GM12801 (cell line): ENCODE results near the gene RHEX.

ENCODE experiments used
- CTCF ChIP-seq: IDR thresholded peaks from one replicate; pipeline ENCODE4 v1.5.1; 2011; ENCODE audit warnings: control low read depth; ENCODE audit not compliant: insufficient read length; ENCODE audit errors: extremely low read depth

The RHEX gene

GRCh38 chr1:206116191-206116872 lies 63.4 kb downstream of the RHEX start:
- TF ChIP-seq CTCF: no peak

DNA sequence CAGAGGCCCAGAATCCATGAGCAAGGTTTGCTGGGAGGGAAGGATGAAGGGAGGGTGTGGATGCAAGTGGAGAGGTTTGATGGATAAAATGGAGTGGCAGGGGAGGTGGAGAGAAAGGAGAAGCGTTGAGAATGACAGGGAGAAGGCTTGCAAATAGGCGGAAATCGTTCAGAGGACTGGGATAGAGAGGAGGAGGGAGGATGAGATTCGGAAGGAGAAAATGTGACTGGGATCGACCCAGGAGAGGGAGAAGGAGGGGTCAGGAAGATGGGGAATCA lies 63.8 kb downstream of the RHEX start:
- no peak for TF ChIP-seq CTCF

DNA sequence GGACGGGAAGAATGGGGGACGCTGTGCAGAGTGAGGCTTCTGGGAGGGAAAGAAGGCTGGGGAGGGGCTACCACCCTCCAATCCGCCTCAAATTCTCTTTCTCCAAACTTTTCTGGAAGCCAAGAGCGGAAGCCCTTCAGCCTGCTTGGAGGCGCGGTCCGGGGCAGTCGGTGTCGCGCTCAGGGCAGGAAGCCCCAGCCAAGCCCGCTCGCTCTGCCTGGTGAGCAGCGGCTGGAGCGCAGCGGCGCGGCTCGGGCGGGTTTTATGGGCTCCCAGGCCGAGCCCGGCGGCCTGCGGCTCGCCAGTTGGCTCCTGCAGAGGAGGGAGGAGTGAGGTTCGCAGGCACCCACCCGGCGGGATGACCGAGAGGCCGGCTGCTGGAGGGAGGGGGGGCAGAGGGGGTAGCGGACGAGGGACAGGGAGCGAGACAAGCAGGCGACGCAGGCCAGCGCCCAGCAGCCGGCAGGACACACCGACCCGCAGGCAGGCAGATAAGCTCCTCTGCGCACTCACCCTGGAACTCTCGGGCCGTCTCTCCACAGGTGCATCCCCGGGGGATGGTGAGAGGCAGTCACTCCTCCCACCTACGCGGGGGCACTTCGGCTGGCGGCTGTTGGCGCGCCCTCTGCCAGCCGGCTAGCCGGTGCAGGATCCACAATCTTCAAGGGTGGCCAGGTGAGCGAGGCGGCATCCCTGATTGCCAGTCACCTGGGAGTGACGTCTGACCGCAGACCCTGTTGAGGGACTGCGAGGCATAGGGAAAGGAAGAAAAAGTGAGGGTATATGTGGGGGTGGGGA lies 64.4 kb downstream of the RHEX start, which contains the start of gene AVPR1B:
Gene AVPR1B, minus strand, starts transcription at position 238 of the 798 bp plus-strand sequence. CDS start 498 bp downstream, outside the sequence.
- no peak for TF ChIP-seq CTCF

DNA sequence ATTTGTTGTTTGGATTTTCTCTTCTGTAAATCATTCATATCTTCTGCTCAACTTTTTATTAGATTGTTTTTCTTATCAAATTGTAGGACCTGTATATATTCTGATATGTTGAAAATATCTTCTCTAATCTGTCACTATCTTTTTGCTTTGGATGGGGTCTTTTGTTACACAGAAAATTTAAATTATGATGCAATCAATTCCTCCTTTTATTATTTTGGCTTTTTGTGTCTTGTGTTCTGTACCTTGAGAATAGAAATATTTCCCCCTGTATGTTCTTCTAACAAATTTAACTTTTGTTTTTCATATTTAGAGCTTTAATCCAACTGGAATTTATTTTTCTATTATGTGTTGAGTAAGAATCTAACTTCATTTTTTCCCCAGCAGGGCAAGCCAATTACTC lies 67.4 kb downstream of the RHEX start:
- TF ChIP-seq CTCF: no peak

GRCh38 chr1:206121269-206121668 lies 68.3 kb downstream of the RHEX start:
- no peak for TF ChIP-seq CTCF

- no peak for TF ChIP-seq CTCF
Observed at GRCh38 chr1:206122686-206123085, 69.7 kb downstream of the RHEX start.

GRCh38 chr1:206125346-206125745 lies 72.4 kb downstream of the RHEX start:
- TF ChIP-seq CTCF: no peak
